K562 (cell line): ENCODE results near the gene PLA1A.

Experiments used
- BMI1 ChIP-seq: fragments of 150-350 bp; IDR thresholded peaks from 2 replicates; pipeline ENCODE4 v1.6.1; 2014; ENCODE audit warnings: low read length
- FOXA1 ChIP-seq: fragments of 450-650 bp; IDR thresholded peaks from 2 replicates; pipeline ENCODE4 v1.6.1; 2016; ENCODE audit warnings: mild to moderate bottlenecking, borderline replicate concordance
- MYC ChIP-seq, 2 experiments: fragments of 250-450 bp in 1 of 2; sonication (Bioruptor Pico) in 1 of 2; IDR thresholded peaks; 2 replicates each; pipeline versions ENCODE4 v1.5.1 to v1.6.1; 2012 to 2021; ENCODE audit warnings: low read depth in 2 of 2, borderline replicate concordance in 1 of 2, improper control_type of control experiment in 1 of 2, low read length in 1 of 2, mild to moderate bottlenecking in 1 of 2, moderate library complexity in 1 of 2
- RFX5 ChIP-seq: IDR thresholded peaks from 2 replicates; pipeline ENCODE4 v1.6.1; 2011; ENCODE audit warnings: low read depth, mild to moderate bottlenecking, improper control_type of control experiment, low read length
- ZNF384 ChIP-seq: IDR thresholded peaks from 2 replicates; pipeline ENCODE4 v1.6.1; 2012; ENCODE audit warnings: low read depth, low read length, improper control_type of control experiment
- ZNF398 ChIP-seq: fragments of 250-450 bp; sonication (Bioruptor Pico); IDR thresholded peaks from 2 replicates; pipeline ENCODE4 v1.8.0; 2021; ENCODE audit warnings: moderate library complexity, mild to moderate bottlenecking, inconsistent platforms

GRCh38 chr3:119586733-119587172 is 10.9 kb upstream of the PLA1A start:
- no peak for TF ChIP-seq RFX5
- TF ChIP-seq ZNF398 (CRISPR knock-in tag) = no peak
- no peak for TF ChIP-seq MYC (IDR thresholded peaks at IDR 0.05; ENCODE audit: low read depth, low read length)
- TF ChIP-seq MYC (CRISPR knock-in tag; IDR thresholded peaks at IDR 0.05; ENCODE audit: borderline replicate concordance, low read depth) = no peak
- TF ChIP-seq BMI1 = no peak
- TF ChIP-seq ZNF384 = no peak
- TF ChIP-seq FOXA1 = no peak
